HepG2 (cell line): ENCODE results near the gene PRXL2A. TPM values are rescaled to one million over a fixed set of nuclear protein-coding genes. Genes with fewer than 3 reads are reported as not detected.

ENCODE experiments used
- ATAC-seq: fragments of 200-7000 bp; cut with Tn5 transposase; 3 replicates; pipeline ENCODE4 v1.9.1; 2020; ENCODE audit warnings: mild to moderate bottlenecking, moderate library complexity
- BruUV-seq: library from RNA; stranded (reverse); fragments of 400-500 nt; replicated peaks from 2 replicates; lab custom pipeline; 2021; lab: Mats Ljungman, UMichigan
- CTCF ChIA-PET: fragments of 300-600 bp; formaldehyde crosslinking; extraction: SDS; loops from one replicate; lab custom pipeline; 2021; ENCODE audit warnings: low total read pairs, inconsistent platforms, low intra/inter-chr PET ratio; lab: Yijun Ruan, JAX
- POLR2A ChIA-PET: fragments of 350-600 bp; sonication (Branson Sonifier 250); formaldehyde crosslinking; loops from one replicate; lab custom pipeline; 2020; ENCODE audit warnings: antibody characterized with exemption, inconsistent platforms; lab: Yijun Ruan, JAX
- DNase-seq: peaks from one replicate; pipeline ENCODE4 v3.0.0-alpha.2; 2015; ENCODE audit warnings: low spot score
- FAIRE-seq: peaks from 3 replicates; lab custom pipeline; 2011; peaks lifted over from hg19 to GRCh38; lab: Jason Lieb, UNC
- H2AFZ ChIP-seq: one replicate; pipeline ENCODE4 v1.6.1; 2011; ENCODE audit warnings: low read length, inconsistent platforms
- H3K27ac ChIP-seq: fragments of 300-600 bp; 3 replicates; pipeline ENCODE4 v1.8.0; 2011; ENCODE audit warnings: mixed run types, mild to moderate bottlenecking, mixed read lengths, low read length, inconsistent platforms; ENCODE audit not compliant: insufficient read depth; ENCODE audit errors: extremely low read length
- H3K27me3 ChIP-seq, 2 experiments: fragments of 200-600 bp in 1 of 2; 2 replicates in 1 of 2; 3 replicates in 1 of 2; pipeline versions ENCODE4 v1.6.0 to v1.8.0; 2011; ENCODE audit warnings: low read length in 2 of 2, mild to moderate bottlenecking in 2 of 2, moderate library complexity in 2 of 2, inconsistent platforms in 1 of 2; ENCODE audit not compliant: insufficient read depth in 2 of 2, control insufficient read depth in 1 of 2
- H3K36me3 ChIP-seq, 2 experiments: fragments of 200-600 bp in 1 of 2; replicated peaks in 1 of 2; 2 replicates in 1 of 2; 3 replicates in 1 of 2; pipeline versions ENCODE4 v1.5.1 to v1.8.0; 2011; ENCODE audit warnings: low read length in 2 of 2, inconsistent platforms in 1 of 2; ENCODE audit not compliant: insufficient read depth in 2 of 2, control insufficient read depth in 1 of 2
- H3K4me1 ChIP-seq: 2 replicates; pipeline ENCODE4 v1.5.1; 2012; ENCODE audit warnings: low read length, inconsistent platforms; ENCODE audit not compliant: insufficient read depth
- H3K4me2 ChIP-seq: 2 replicates; pipeline ENCODE4 v1.6.0; 2011; ENCODE audit warnings: low read depth, low read length, inconsistent platforms
- H3K4me3 ChIP-seq, 3 experiments: fragments of 200-600 bp in 1 of 3; sonication (generic), shearing (Covaris generic) in 1 of 3; replicated peaks in 1 of 3; 2 replicates each; pipeline ENCODE4 v1.5.1; 2011 to 2016; ENCODE audit warnings: low read length in 3 of 3, inconsistent platforms in 2 of 3, low read depth in 2 of 3, mild to moderate bottlenecking in 2 of 3, control low read depth in 1 of 3, mixed read lengths in 1 of 3; ENCODE audit not compliant: insufficient read depth in 1 of 3
- H3K79me2 ChIP-seq: one replicate; pipeline ENCODE4 v1.6.1; 2011; ENCODE audit warnings: low read length, inconsistent platforms; ENCODE audit not compliant: insufficient read depth
- H3K9ac ChIP-seq: 2 replicates; pipeline ENCODE4 v1.6.0; 2011; ENCODE audit warnings: mild to moderate bottlenecking, low read depth, low read length, inconsistent platforms; ENCODE audit not compliant: insufficient read depth
- H3K9me3 ChIP-seq: 2 replicates; pipeline ENCODE4 v1.5.1; 2012; ENCODE audit warnings: mild to moderate bottlenecking, low read length
- H4K20me1 ChIP-seq: 2 replicates; pipeline ENCODE4 v1.6.0; 2011; ENCODE audit warnings: inconsistent platforms, mild to moderate bottlenecking, low read length, moderate library complexity; ENCODE audit not compliant: insufficient read depth
- CHD2 ChIP-seq: IDR thresholded peaks from 2 replicates; pipeline ENCODE4 v1.6.1; 2011; ENCODE audit warnings: low read depth, low read length, improper control_type of control experiment
- FOSL2 ChIP-seq: sonication (generic); formaldehyde crosslinking; IDR thresholded peaks from 2 replicates; pipeline ENCODE4 v1.4.0; 2020; ENCODE audit warnings: missing genetic modification reagents
- GFI1 ChIP-seq: sonication (generic); formaldehyde crosslinking; IDR thresholded peaks from 2 replicates; pipeline ENCODE4 v1.5.0; 2020; ENCODE audit warnings: missing genetic modification reagents, mild to moderate bottlenecking, borderline replicate concordance
- KAT7 ChIP-seq: IDR thresholded peaks from 2 replicates; pipeline ENCODE4 v1.6.1; 2018; ENCODE audit warnings: borderline replicate concordance, missing compliant biosample characterization
- NFYC ChIP-seq: IDR thresholded peaks from 2 replicates; pipeline ENCODE4 v1.6.1; 2016; ENCODE audit warnings: missing genetic modification reagents, missing compliant biosample characterization
- SPEN ChIP-seq: sonication (generic); formaldehyde crosslinking; IDR thresholded peaks from 2 replicates; pipeline ENCODE4 v1.5.1; 2020; ENCODE audit warnings: low read depth, mild to moderate bottlenecking, missing genetic modification reagents
- ZBTB33 ChIP-seq: sonication (generic); formaldehyde crosslinking; IDR thresholded peaks from 2 replicates; pipeline ENCODE4 v1.4.0; 2020; ENCODE audit warnings: missing genetic modification reagents
- ZNF260 ChIP-seq: sonication (generic); formaldehyde crosslinking; IDR thresholded peaks from 2 replicates; pipeline ENCODE4 v1.4.0; 2020; ENCODE audit warnings: missing genetic modification reagents, low read depth, mild to moderate bottlenecking, borderline replicate concordance
- ZSCAN29 ChIP-seq: sonication (generic); formaldehyde crosslinking; conservative IDR thresholded peaks from 2 replicates; pipeline ENCODE4 v1.4.0; 2020; ENCODE audit warnings: mild to moderate bottlenecking, missing genetic modification reagents
- WGBS: methylation state at CpG from one replicate; pipeline ENCODE4 v1.1.6; 2017; ENCODE audit warnings: low lambda C conversion rate; 5-methylcytosine and 5-hydroxymethylcytosine counted together
- in situ Hi-C: cut with HindIII; loops from 2 replicates; pipeline ENCODE4 v1.10.0; 2017; ENCODE audit warnings: low pct_unique_long_range_greater_than_20kb; ENCODE audit not compliant: extremely low pct_ligation_motif_present
- intact Hi-C: fragments of 100-400 bp; cut with micrococcal nuclease; formaldehyde crosslinking; loops from one replicate; pipeline ENCODE4 v1.10.0; 2022; ENCODE audit not compliant: unreplicated experiment
- polyA plus RNA-seq, 8 experiments: library from polyadenylated mRNA; depleted of rRNA in 3 of 8; stranded (reverse) in 7 of 8; unstranded in 1 of 8; fragments of >200 nt; fragmentation: Illumina TruSeq in 4 of 8; extraction: Trizol in 4 of 8; gene quantifications; 2 replicates each; pipeline versions ENCODE4 v1.2.1 to v1.2.3, GENCODE V29; 2011 to 2016; ENCODE audit warnings: low read depth in 4 of 8, missing spikeins in 1 of 8, mixed read lengths in 1 of 8; ENCODE audit not compliant: insufficient read depth in 1 of 8
- total RNA-seq, 5 experiments: library from RNA; depleted of rRNA; stranded (reverse); fragments of >200 nt; fragmentation: Illumina TruSeq; extraction: Trizol; gene quantifications; 2 replicates each; pipeline ENCODE4 v1.2.3, GENCODE V29; 2016; ENCODE audit warnings: low read depth in 1 of 5
- TF ChIP-seq, protein P1 (sequence below): sonication (generic); formaldehyde crosslinking; IDR thresholded peaks from 2 replicates; pipeline ENCODE4 v1.9.0; 2021; ENCODE audit warnings: missing genetic modification reagents, mild to moderate bottlenecking, borderline replicate concordance

PRXL2A gene
- total and polyA plus RNA-seq, 2 of the 13 experiments (the other 11 are each of a cell fraction or from before 2014, with no cell fraction given): 43.9 to 79.9 TPM

- no peak overlapping the region for H3K9ac ChIP-seq
- peaks cover 10 to 52% of the 10 kb centered on the region in 2 experiments for H3K36me3 ChIP-seq
- H3K4me2 ChIP-seq: no peak overlapping the region
- BruUV-seq: no TSS peak
- in situ Hi-C loops: no loop called here
- no peak overlapping the region for H2AFZ ChIP-seq
- POLR2A ChIA-PET: interaction anchor here (1.1 to 2.6 kb wide), 4 partner anchors 8 to 32 kb away, joined by 3 to 7 read pairs (median 5); no protein-coding TSS in a partner anchor
- 91% methylated on average over 9 of the region's 9 CpGs for WGBS
- H4K20me1 ChIP-seq: peaks cover 35% of the 10 kb centered on the region
- H3K4me3 ChIP-seq: no peak overlapping the region
- peaks cover 80% of the 10 kb centered on the region for H3K4me1 ChIP-seq
- TF ChIP-seq FOSL2 (CRISPR knock-in tag): peak; percentile 26; the same call in 1 of the 2 replicates
- TF ChIP-seq KAT7 (CRISPR knock-in tag): no peak
- intact Hi-C loops: no loop called here
- no peak overlapping the region for H3K27ac ChIP-seq
- no peak for DNase-seq
- ATAC-seq: no peak
- H3K27me3 ChIP-seq: no peaks in the 10 kb centered on the region
- CTCF ChIA-PET: no interaction called here
- no peak for FAIRE-seq
- H3K79me2 ChIP-seq: peaks cover 97% of the 10 kb centered on the region
- H3K9me3 ChIP-seq: no peaks in the 10 kb centered on the region
These were observed 64.1 kb downstream of the PRXL2A start for GRCh38 chr10:80472234-80473095.

- Histone ChIP-seq H3K9ac (no peak overlapping the region), H2AFZ (no peak overlapping the region), H3K27ac (no peak overlapping the region), H3K36me3 (peaks cover 10 to 48% of the 10 kb centered on the region in 2 experiments), H4K20me1 (peaks cover 32% of the 10 kb centered on the region), H3K4me3 (no peak overlapping the region), H3K4me1 (peaks cover 72% of the 10 kb centered on the region), H3K9me3 (no peaks in the 10 kb centered on the region), H3K79me2 (peaks cover 97% of the 10 kb centered on the region), H3K27me3 (no peaks in the 10 kb centered on the region), H3K4me2 (no peak overlapping the region)
- FAIRE-seq (no peak), ATAC-seq (no peak), DNase-seq (no peak)
- no TSS peak for BruUV-seq
- in situ Hi-C loops (no loop called here), intact Hi-C loops (no loop called here)
- WGBS: 95% methylated on average over 3 of the region's 3 CpGs
- CTCF ChIA-PET: no interaction called here
- POLR2A ChIA-PET: interaction anchor here (1.1 to 2.6 kb wide), 3 partner anchors 9 to 32 kb away, joined by 4 to 7 read pairs (median 6); no protein-coding TSS in a partner anchor
- TF ChIP-seq CHD2: no peak
- no peak for TF ChIP-seq ZSCAN29 (CRISPR knock-in tag)
- TF ChIP-seq NFYC: no peak
- TF ChIP-seq, protein P1, sequence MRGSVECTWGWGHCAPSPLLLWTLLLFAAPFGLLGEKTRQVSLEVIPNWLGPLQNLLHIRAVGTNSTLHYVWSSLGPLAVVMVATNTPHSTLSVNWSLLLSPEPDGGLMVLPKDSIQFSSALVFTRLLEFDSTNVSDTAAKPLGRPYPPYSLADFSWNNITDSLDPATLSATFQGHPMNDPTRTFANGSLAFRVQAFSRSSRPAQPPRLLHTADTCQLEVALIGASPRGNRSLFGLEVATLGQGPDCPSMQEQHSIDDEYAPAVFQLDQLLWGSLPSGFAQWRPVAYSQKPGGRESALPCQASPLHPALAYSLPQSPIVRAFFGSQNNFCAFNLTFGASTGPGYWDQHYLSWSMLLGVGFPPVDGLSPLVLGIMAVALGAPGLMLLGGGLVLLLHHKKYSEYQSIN (CRISPR knock-in tag): no peak
- no peak for TF ChIP-seq ZNF260 (CRISPR knock-in tag)
- no peak for TF ChIP-seq SPEN (CRISPR knock-in tag)
- TF ChIP-seq GFI1: no peak
- TF ChIP-seq ZBTB33 (CRISPR knock-in tag): peak; percentile 54; the same call in 1 of the 2 replicates
These were observed 64.8 kb downstream of the PRXL2A start for GRCh38 chr10:80473096-80473657.
